Testis (tissue), 2 donors: ENCODE data around the gene PKD2L1.

Experiments used
- CTCF ChIP-seq, 3 experiments: fragments of 450-650 bp in 2 of 3; fragments of 200-600 bp in 1 of 3; sonication (generic) in 1 of 3; IDR thresholded peaks; one replicate each; pipeline ENCODE4 v1.5.1; 2016 to 2019; ENCODE audit warnings: antibody characterized with exemption in 3 of 3, mild to moderate bottlenecking in 2 of 3, moderate library complexity in 1 of 3
- POLR2A ChIP-seq: fragments of 450-650 bp; IDR thresholded peaks from one replicate; pipeline ENCODE4 v1.6.1; 2017; ENCODE audit warnings: antibody characterized with exemption, mild to moderate bottlenecking, moderate library complexity

DNA sequence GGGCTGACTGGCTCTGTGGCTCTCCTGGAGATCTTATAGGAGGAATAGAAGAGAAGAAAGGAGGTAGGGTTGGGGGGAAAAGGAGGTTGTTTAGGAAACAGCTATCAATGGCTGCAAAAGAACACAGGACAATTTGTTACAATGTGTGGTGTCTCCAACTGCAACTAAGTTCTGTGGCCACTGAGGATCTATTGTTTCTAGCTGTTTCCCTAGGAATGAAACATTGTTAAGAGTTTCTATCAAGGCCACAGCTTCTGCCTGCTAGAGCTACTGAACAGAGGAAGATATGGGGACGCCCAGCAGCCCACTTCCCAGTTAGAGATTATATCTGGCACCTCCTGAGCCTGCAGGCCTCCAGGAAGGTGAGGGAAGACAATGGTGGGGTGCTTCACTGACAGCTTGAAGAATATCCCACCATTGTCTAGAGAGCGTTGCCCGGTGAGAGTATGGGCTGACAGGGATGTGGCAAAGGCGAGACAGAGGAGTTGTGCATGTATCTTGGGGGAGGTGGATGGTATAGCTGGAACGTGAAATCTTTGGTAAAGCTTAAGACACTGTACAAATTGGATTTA lies 21.0 kb upstream of the PKD2L1 start:
- TF ChIP-seq CTCF (IDR thresholded peaks at IDR 0.05) (no peak), POLR2A (no peak)
